Keratinocyte (primary cell): ENCODE results near the gene ACOX2. TPM values are rescaled to one million over a fixed set of nuclear protein-coding genes. Genes with fewer than 3 reads are reported as not detected.
A peak's percentile ranks its signal among the peaks of the same experiment; 100 is the strongest.

ENCODE experiments used
- DNase-seq: peaks from one replicate; pipeline ENCODE4 v3.0.0-alpha.2; 2011; ENCODE audit warnings: low read depth, missing footprints, low spot score
- FAIRE-seq: peaks from 2 replicates; lab custom pipeline; 2011; peaks lifted over from hg19 to GRCh38; lab: Jason Lieb, UNC
- H2AFZ ChIP-seq: 2 replicates; pipeline ENCODE4 v1.6.0; 2012; ENCODE audit warnings: low read length, control low read depth, inconsistent platforms; ENCODE audit not compliant: control insufficient read depth
- H3K27ac ChIP-seq: 2 replicates; pipeline ENCODE4 v1.5.1; 2011; ENCODE audit warnings: low read length; ENCODE audit not compliant: control insufficient read depth, insufficient read depth
- H3K27me3 ChIP-seq: 3 replicates; pipeline ENCODE4 v1.6.0; 2011; ENCODE audit warnings: low read length; ENCODE audit not compliant: control insufficient read depth, insufficient read depth; ENCODE audit errors: extremely low read depth
- H3K36me3 ChIP-seq, 2 experiments: 2 replicates in 1 of 2; 3 replicates in 1 of 2; pipeline ENCODE4 v1.5.1; 2011; ENCODE audit warnings: low read length in 2 of 2, mild to moderate bottlenecking in 1 of 2; ENCODE audit not compliant: control insufficient read depth in 2 of 2, insufficient read depth in 2 of 2; ENCODE audit errors: extremely low read depth in 1 of 2
- H3K4me1 ChIP-seq: 3 replicates; pipeline ENCODE4 v1.5.1; 2011; ENCODE audit warnings: low read length; ENCODE audit not compliant: control insufficient read depth, insufficient read depth; ENCODE audit errors: extremely low read depth
- H3K4me2 ChIP-seq: 3 replicates; pipeline ENCODE4 v1.6.0; 2011; ENCODE audit warnings: low read depth, low read length; ENCODE audit not compliant: control insufficient read depth, insufficient read depth; ENCODE audit errors: extremely low read depth
- H3K4me3 ChIP-seq, 3 experiments: fragments of 200-600 bp in 1 of 3; sonication (generic) in 1 of 3; 2 replicates in 2 of 3; 3 replicates in 1 of 3; pipeline ENCODE4 v1.5.1; 2011 to 2016; ENCODE audit warnings: low read length in 3 of 3, mild to moderate bottlenecking in 3 of 3, control low read depth in 2 of 3, inconsistent platforms in 1 of 3, low read depth in 1 of 3, mixed read lengths in 1 of 3, mixed run types in 1 of 3, moderate library complexity in 1 of 3; ENCODE audit not compliant: control insufficient read depth in 2 of 3, insufficient read depth in 2 of 3; ENCODE audit errors: extremely low read depth in 1 of 3
- H3K79me2 ChIP-seq: 2 replicates; pipeline ENCODE4 v1.6.0; 2012; ENCODE audit warnings: low read length; ENCODE audit not compliant: control insufficient read depth, insufficient read depth
- H3K9ac ChIP-seq: 3 replicates; pipeline ENCODE4 v1.6.0; 2011; ENCODE audit warnings: low read length; ENCODE audit not compliant: control insufficient read depth, insufficient read depth; ENCODE audit errors: extremely low read depth
- H3K9me1 ChIP-seq: 3 replicates; pipeline ENCODE4 v1.6.0; 2011; ENCODE audit warnings: low read length; ENCODE audit not compliant: control insufficient read depth, insufficient read depth; ENCODE audit errors: extremely low read depth
- H3K9me3 ChIP-seq: 2 replicates; pipeline ENCODE4 v1.5.1; 2012; ENCODE audit warnings: low read depth, low read length; ENCODE audit not compliant: control insufficient read depth
- H4K20me1 ChIP-seq: 3 replicates; pipeline ENCODE4 v1.6.0; 2011; ENCODE audit warnings: low read length; ENCODE audit not compliant: control insufficient read depth, insufficient read depth; ENCODE audit errors: extremely low read depth
- CTCF ChIP-seq, 3 experiments: IDR thresholded peaks in 1 of 3; conservative IDR thresholded peaks in 1 of 3; optimal IDR thresholded peaks in 1 of 3; 2 replicates in 2 of 3; 3 replicates in 1 of 3; pipeline versions ENCODE3 to v1.5.1; 2011; ENCODE audit warnings: low read length in 3 of 3, mild to moderate bottlenecking in 3 of 3, moderate library complexity in 2 of 3, control low read depth in 1 of 3, inconsistent platforms in 1 of 3; ENCODE audit not compliant: insufficient read depth in 2 of 3; ENCODE audit errors: extremely low read depth in 1 of 3
- EZH2 ChIP-seq: IDR thresholded peaks from one replicate; pipeline ENCODE4 v1.6.1; 2012; ENCODE audit warnings: inconsistent platforms, mild to moderate bottlenecking, low read length, moderate library complexity
- dilution Hi-C: fragments of 300-500 bp; cut with MboI; formaldehyde crosslinking; loops from one replicate; pipeline ENCODE4 v1.7.0; 2020; ENCODE audit warnings: low sequenced_read_pairs; ENCODE audit not compliant: extremely low pct_ligation_motif_present
- polyA plus RNA-seq, 5 experiments: library from polyadenylated mRNA; depleted of rRNA in 3 of 5; stranded (reverse) in 3 of 5; stranded (forward) in 1 of 5; unstranded in 1 of 5; fragments of >200 nt; gene quantifications; 1 replicate in 1 of 5; 2 replicates in 3 of 5; 3 replicates in 1 of 5; pipeline versions ENCODE4 v1.2.1 to v1.2.3, GENCODE V29; 2011 to 2012; ENCODE audit warnings: missing spikeins in 2 of 5, low read depth in 1 of 5, low replicate concordance in 1 of 5

The ACOX2 gene
- polyA plus RNA-seq, 1 donor (not counting 4 experiments of a cell fraction or from before 2014, with no cell fraction given): 0.20 TPM

DNA sequence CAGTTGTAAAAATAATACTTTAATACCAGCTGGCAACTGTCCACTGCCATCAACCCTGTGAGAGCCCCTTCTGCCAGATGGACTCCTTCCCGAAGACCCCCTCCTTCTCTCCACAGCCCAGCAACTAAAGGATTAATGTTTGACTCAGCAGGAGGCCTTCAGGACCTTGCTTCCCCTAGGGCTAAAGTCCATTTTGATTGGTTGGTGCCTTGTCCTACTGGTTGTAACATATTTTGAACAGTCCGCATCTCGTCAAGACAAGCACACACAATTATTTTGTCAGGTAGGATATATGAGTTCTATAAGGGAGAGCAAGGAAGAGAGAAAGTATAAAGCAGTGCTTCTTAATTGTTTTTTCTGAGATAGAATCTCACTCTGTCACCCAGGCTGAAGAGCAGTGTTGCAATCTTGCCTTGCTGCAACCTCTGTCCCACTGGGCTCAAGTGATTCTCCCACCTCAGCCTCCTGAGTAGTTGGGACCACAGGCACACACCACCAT lies 18.6 kb downstream of the ACOX2 start:
- no peak overlapping the region for H3K9ac ChIP-seq
- no peaks in the 10 kb centered on the region for H3K36me3 ChIP-seq
- H3K27me3 ChIP-seq: no peaks in the 10 kb centered on the region
- no peaks in the 10 kb centered on the region for H3K79me2 ChIP-seq
- TF ChIP-seq CTCF (optimal IDR thresholded peaks at IDR 0.05 in 1 of 3, IDR thresholded peaks at IDR 0.05 in 1 of 3, conservative IDR thresholded peaks at IDR 0.05 in 1 of 3; ENCODE audit: extremely low read depth in 1 of 3, insufficient read depth in 2 of 3, low read length in 3 of 3) (no peak), EZH2 (no peak)
- H3K9me3 ChIP-seq: no peaks in the 10 kb centered on the region
- FAIRE-seq: peak; percentile 20
- dilution Hi-C loops: no loop called here
- H3K4me1 ChIP-seq: no peaks in the 10 kb centered on the region
- H3K4me2 ChIP-seq: peak overlapping the region; percentile 31
- no peak for DNase-seq
- no peaks in the 10 kb centered on the region for H4K20me1 ChIP-seq
- no peak overlapping the region for H2AFZ ChIP-seq
- H3K4me3 ChIP-seq: no peak overlapping the region
- no peak overlapping the region for H3K27ac ChIP-seq
- H3K9me1 ChIP-seq: no peaks in the 10 kb centered on the region

DNA sequence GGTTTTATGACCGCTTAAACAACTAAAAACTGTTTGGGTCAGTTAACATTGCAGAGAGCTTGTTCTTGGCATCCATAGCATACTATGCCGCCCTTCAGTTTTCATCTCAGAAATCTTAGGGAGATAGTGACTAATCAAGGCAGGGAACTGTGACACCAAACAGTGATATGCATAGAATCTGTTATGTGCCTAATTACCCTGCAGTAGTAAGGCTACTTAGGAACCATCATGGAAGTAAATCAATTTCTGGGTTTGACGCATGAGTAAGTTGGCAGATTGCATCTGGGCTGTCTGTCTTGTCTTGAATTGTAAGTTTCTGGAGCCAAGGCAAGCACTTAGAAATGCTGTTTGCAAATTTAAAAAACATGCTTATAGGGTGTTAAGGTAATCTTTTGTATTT lies 22.6 kb downstream of the ACOX2 start:
- no peak for FAIRE-seq
- H3K4me2 ChIP-seq: no peak overlapping the region
- DNase-seq: no peak
- dilution Hi-C loops: no loop called here
- H2AFZ ChIP-seq: no peak overlapping the region
- TF ChIP-seq CTCF (optimal IDR thresholded peaks at IDR 0.05 in 1 of 3, IDR thresholded peaks at IDR 0.05 in 1 of 3, conservative IDR thresholded peaks at IDR 0.05 in 1 of 3; ENCODE audit: extremely low read depth in 1 of 3, insufficient read depth in 2 of 3, low read length in 3 of 3): no peak
- TF ChIP-seq EZH2: no peak
- H3K9me1 ChIP-seq: no peaks in the 10 kb centered on the region
- H3K9ac ChIP-seq: no peak overlapping the region
- no peaks in the 10 kb centered on the region for H3K79me2 ChIP-seq
- H3K36me3 ChIP-seq: no peaks in the 10 kb centered on the region
- no peaks in the 10 kb centered on the region for H3K4me1 ChIP-seq
- no peak overlapping the region for H3K4me3 ChIP-seq
- H3K27ac ChIP-seq: no peak overlapping the region
- no peaks in the 10 kb centered on the region for H3K9me3 ChIP-seq
- no peaks in the 10 kb centered on the region for H3K27me3 ChIP-seq
- no peaks in the 10 kb centered on the region for H4K20me1 ChIP-seq
